AG09319 (cell line): Measurements from ENCODE around the gene PLXNB2.
"Not testable (repeated sequence)": the region's sequence is repeated elsewhere in the genome, so short reads cannot be mapped to it uniquely, and the experiment has no call there.

ENCODE experiments used
- DNase-seq: peaks from one replicate; pipeline ENCODE4 v3.0.0-alpha.2; 2010; ENCODE audit warnings: low read depth; ENCODE audit errors: extremely low read depth
- TF ChIP-seq, protein P1 (sequence below): IDR thresholded peaks from 2 replicates; pipeline ENCODE4 v1.5.1; 2011; ENCODE audit warnings: low read depth, mild to moderate bottlenecking, inconsistent platforms, low read length, moderate library complexity

The PLXNB2 gene

GRCh38 chr22:50337262-50338041, 30.0 kb upstream of the PLXNB2 start:
- no peak for DNase-seq
- TF ChIP-seq, protein P1, sequence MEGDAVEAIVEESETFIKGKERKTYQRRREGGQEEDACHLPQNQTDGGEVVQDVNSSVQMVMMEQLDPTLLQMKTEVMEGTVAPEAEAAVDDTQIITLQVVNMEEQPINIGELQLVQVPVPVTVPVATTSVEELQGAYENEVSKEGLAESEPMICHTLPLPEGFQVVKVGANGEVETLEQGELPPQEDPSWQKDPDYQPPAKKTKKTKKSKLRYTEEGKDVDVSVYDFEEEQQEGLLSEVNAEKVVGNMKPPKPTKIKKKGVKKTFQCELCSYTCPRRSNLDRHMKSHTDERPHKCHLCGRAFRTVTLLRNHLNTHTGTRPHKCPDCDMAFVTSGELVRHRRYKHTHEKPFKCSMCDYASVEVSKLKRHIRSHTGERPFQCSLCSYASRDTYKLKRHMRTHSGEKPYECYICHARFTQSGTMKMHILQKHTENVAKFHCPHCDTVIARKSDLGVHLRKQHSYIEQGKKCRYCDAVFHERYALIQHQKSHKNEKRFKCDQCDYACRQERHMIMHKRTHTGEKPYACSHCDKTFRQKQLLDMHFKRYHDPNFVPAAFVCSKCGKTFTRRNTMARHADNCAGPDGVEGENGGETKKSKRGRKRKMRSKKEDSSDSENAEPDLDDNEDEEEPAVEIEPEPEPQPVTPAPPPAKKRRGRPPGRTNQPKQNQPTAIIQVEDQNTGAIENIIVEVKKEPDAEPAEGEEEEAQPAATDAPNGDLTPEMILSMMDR: no peak

DNA sequence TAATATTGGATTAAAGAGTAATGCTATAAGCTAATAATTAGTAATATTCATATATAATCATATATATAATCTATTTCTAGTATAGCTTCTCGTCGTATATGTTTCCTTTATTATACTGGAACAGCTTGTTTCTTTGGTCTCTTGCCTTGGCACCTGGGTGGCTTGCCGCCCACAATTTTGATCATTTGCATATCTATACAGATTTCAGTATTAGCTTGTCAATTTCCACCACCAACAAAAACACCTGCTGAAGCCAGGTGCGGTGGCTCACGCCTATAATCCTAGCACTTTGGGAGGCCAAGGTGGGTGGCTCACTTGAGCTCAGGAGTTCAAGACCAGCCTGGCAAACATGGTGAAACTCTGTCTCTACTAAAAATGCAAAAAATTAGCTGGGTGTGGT, 27.0 kb upstream of the PLXNB2 start:
- not testable (repeated sequence) for DNase-seq

- TF ChIP-seq, protein P1: no peak
- DNase-seq: no peak
Measured at GRCh38 chr22:50329236-50329635, 21.8 kb upstream of the PLXNB2 start.

DNA sequence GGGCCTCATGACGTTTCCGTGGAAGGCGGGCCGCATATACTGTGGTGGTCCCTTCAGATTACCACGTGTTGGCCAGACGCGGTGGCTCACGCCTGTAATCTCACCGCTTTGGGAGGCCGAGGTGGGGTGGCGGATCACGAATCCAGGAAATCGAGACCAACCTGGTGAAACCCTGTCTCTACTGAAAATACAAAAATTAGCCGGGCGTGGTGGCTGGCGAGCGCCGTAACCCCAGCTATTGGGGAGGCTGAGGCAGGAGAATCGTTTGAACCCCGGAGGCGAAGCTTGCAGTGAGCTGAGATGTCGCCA, 20.2 kb upstream of the PLXNB2 start:
- TF ChIP-seq, protein P1: no peak
- no peak for DNase-seq

DNA sequence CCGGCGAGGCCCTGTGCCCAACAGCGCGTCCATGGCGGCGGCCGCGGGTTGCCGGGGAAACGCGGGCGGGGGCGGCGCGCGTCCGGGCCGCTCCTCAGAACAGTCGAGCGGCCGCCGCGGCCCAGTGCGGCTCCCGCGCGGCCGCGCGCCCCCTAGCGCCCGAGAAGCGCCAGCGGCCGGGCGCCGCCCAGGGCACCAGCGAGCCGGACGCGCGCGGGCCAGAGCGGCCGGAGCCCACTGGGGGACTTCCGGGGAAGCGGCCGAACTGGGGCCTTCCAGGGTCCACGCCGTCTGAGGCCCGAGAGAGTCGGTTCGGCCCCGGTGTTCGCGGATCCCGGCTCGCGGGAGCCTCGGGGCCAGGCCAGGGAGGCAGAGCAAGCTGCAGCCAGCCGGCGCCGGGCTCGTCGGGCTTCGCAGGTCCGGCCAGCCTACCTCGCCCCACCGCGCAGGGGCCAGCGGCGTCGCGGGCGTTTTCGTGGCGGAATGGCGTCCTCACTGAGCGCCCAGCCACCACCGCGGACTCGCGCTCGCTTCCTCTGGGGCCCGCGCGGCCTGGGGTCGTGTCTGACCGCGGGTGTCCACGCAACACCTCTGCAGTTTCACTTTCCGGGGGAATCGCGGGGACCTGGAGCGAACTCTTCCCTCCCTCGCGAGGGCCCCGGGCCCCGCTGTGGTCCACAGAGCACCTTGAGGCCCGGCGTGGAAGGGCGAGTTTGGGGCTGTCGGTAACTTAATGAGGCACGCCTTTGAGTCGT, 19.7 kb upstream of the PLXNB2 start, which contains the start of gene DENND6B:
Gene DENND6B (minus strand): TSS at position 57 of the 755 bp plus-strand sequence. CDS start 24 bp downstream, at position 33.
- TF ChIP-seq, protein P1: no peak; the same call in 1 of the 2 replicates
- peak; percentile 52 for DNase-seq

GRCh38 chr22:50326225-50326955, 18.9 kb upstream of the PLXNB2 start:
- no peak for DNase-seq
- TF ChIP-seq, protein P1: no peak

- DNase-seq: no peak
- TF ChIP-seq, protein P1: no peak
Measured at GRCh38 chr22:50325444-50326224, 18.2 kb upstream of the PLXNB2 start.
